Measurements from ENCODE around the gene CD164. TPM values are rescaled to one million over a fixed set of nuclear protein-coding genes. Genes with fewer than 3 reads are reported as not detected.

The CD164 gene
- total RNA-seq, 2 donors from 2014 or later: 99.8 to 129 TPM

DNA sequence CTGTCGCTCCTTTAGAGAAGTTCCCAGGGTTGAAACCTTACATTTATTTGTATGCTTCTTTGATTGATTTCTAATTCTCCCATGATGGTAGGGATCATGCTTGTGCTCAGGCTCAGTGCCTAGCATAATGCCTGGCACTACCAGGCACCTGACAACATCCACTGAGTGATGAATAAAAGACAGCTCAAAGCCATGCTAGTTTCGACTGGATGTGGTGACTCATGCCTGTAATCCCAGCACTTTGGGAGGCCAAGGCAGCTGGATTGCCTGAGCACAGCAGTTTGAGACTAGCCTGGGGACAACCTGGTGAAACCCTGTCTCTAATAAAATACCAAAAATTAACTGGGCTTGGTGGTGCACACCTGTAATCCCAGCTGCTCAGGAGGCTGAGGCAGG is 11.6 kb upstream of the CD164 start:
- H3K27me3 ChIP-seq: no peaks in the 10 kb centered on the region
- H3K9me3 ChIP-seq: no peaks in the 10 kb centered on the region
- no peak overlapping the region for H3K27ac ChIP-seq
- no peak for DNase-seq (ENCODE audit: low spot score)
- H3K4me1 ChIP-seq: no peaks in the 10 kb centered on the region
- TF ChIP-seq, protein P1, sequence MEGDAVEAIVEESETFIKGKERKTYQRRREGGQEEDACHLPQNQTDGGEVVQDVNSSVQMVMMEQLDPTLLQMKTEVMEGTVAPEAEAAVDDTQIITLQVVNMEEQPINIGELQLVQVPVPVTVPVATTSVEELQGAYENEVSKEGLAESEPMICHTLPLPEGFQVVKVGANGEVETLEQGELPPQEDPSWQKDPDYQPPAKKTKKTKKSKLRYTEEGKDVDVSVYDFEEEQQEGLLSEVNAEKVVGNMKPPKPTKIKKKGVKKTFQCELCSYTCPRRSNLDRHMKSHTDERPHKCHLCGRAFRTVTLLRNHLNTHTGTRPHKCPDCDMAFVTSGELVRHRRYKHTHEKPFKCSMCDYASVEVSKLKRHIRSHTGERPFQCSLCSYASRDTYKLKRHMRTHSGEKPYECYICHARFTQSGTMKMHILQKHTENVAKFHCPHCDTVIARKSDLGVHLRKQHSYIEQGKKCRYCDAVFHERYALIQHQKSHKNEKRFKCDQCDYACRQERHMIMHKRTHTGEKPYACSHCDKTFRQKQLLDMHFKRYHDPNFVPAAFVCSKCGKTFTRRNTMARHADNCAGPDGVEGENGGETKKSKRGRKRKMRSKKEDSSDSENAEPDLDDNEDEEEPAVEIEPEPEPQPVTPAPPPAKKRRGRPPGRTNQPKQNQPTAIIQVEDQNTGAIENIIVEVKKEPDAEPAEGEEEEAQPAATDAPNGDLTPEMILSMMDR (IDR thresholded peaks at IDR 0.05): no peak
- H3K36me3 ChIP-seq: no peaks in the 10 kb centered on the region
- H3K4me3 ChIP-seq: no peak overlapping the region

GRCh38 chr6:109393157-109393885 is 11.1 kb upstream of the CD164 start:
- no peaks in the 10 kb centered on the region for H3K9me3 ChIP-seq
- H3K36me3 ChIP-seq: no peaks in the 10 kb centered on the region
- no peak overlapping the region for H3K4me3 ChIP-seq
- H3K4me1 ChIP-seq: no peaks in the 10 kb centered on the region
- DNase-seq (ENCODE audit: low spot score): no peak
- H3K27me3 ChIP-seq: no peaks in the 10 kb centered on the region
- no peak overlapping the region for H3K27ac ChIP-seq
- TF ChIP-seq, protein P1 (IDR thresholded peaks at IDR 0.05): no peak

DNA sequence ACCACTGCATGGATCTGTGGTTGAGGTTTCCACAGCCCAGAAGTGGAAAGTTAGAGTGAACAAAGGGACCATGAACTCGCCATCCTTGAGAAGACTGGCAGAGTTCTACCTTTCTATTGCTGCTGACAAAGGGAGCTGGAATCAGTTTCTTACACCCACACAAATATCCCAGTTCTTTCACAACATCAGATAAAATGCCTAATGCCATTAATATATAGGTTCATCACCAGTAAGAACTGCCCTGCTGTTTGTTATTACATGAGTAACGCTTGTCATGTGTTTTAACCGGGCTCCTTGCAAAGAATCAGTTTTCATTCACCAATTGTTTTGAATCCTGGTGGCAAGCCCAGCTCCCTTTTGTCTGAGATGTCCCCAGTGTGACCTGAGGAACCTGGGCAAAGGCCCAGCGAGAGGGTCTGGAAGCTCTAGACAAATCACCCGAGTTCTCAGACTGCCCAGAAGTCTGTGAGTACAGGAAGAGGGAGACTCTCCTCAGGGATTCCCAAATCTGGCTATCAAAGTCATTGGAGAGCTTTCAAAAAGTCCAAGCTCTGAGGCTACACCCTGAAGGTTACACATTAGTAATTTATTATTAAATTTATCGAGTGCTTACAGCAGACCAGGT is 7.5 kb upstream of the CD164 start:
- no peaks in the 10 kb centered on the region for H3K9me3 ChIP-seq
- no peaks in the 10 kb centered on the region for H3K27me3 ChIP-seq
- no peak overlapping the region for H3K4me3 ChIP-seq
- DNase-seq (ENCODE audit: low spot score): no peak
- H3K27ac ChIP-seq: no peak overlapping the region
- no peaks in the 10 kb centered on the region for H3K36me3 ChIP-seq
- TF ChIP-seq, protein P1 (IDR thresholded peaks at IDR 0.05): no peak
- H3K4me1 ChIP-seq: peaks cover 0 to 2% of the 10 kb centered on the region in 2 donors

GRCh38 chr6:109388265-109388664 is 6.0 kb upstream of the CD164 start:
- no peak for DNase-seq (ENCODE audit: low spot score)
- H3K4me1 ChIP-seq: peaks cover 0 to 16% of the 10 kb centered on the region in 2 donors
- H3K27ac ChIP-seq: no peak overlapping the region
- TF ChIP-seq, protein P1 (IDR thresholded peaks at IDR 0.05): no peak
- no peaks in the 10 kb centered on the region for H3K9me3 ChIP-seq
- H3K36me3 ChIP-seq: no peaks in the 10 kb centered on the region
- no peaks in the 10 kb centered on the region for H3K27me3 ChIP-seq
- H3K4me3 ChIP-seq: no peak overlapping the region

DNA sequence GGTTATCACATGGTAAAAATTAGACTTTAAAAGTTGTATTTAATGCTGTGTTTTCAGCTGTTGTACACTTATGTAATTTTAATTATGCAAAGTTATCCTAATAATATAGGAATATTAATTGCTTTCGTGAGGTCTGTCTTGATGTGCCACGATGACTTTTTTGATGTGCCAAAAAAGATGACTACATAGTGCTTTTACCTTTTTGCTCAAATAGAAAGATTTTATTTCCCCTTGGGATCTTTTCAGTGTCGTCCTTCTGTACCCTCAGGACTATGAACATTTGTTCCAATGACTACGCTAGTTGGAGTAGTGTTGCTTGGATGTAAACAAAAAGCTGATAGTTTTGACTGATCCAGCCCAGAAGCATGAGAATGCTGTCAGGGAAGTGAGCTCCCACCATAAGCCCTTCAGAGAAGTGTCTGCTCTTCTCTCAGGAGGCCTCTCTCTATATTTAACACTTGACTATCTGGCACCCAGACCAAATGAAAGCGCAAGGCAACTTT is 1.2 kb upstream of the CD164 start:
- Histone ChIP-seq H3K9me3 (no peaks in the 10 kb centered on the region), H3K27ac (peak overlapping the region; percentile 96 to 100), H3K27me3 (no peaks in the 10 kb centered on the region), H3K36me3 (no peaks in the 10 kb centered on the region), H3K4me1 (peaks cover 0 to 38% of the 10 kb centered on the region in 2 donors), H3K4me3 (peak overlapping the region; percentile 79 to 93)
- no peak for DNase-seq (ENCODE audit: low spot score)
- TF ChIP-seq, protein P1 (IDR thresholded peaks at IDR 0.05): no peak

Data from right atrium auricular region (tissue), 2 donors.